ENCODE data around the gene ZMPSTE24.
"Not testable (repeated sequence)": the region's sequence is repeated elsewhere in the genome, so short reads cannot be mapped to it uniquely, and the experiment has no call there.

ZMPSTE24 gene

DNA sequence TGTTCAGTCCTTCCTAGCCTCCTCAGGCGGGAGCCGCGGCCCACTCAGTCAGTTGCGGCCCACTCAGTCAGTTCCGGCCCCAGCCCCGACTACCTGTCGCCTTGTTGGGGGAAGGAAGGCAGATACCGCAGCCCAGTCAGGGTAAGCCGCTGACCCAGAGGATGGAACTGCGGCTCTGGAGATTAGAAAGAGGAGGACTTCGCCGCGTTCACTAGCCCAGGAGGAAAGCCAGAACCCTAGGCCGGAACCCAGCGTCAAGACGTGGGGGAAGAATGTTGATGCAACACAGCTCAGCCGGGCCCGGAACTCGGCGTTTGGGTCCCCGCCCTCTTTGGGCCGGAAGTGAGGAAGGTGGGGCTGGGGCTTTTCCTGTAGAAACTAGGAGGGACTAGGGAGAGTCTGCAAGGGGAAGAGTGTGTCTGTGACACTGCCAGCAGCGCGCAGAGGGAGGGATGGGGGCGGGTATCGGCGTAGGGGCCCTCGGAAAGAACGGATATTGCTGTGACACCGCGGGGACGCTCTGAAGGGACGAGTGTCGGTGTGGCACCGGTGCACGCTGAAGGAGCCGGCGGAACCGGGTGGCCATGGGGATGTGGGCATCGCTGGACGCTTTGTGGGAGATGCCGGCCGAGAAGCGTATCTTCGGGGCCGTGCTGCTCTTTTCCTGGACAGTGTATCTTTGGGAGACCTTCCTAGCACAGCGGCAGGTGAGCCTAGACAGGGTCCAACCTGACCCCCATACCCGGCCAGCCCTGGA, at the start of gene ZMPSTE24:
Gene ZMPSTE24, plus strand, starts transcription at position 549 of the 757 bp plus-strand sequence. Its CDS starts 36 bp downstream, at position 585.
- peak; percentile 97 for DNase-seq

DNA sequence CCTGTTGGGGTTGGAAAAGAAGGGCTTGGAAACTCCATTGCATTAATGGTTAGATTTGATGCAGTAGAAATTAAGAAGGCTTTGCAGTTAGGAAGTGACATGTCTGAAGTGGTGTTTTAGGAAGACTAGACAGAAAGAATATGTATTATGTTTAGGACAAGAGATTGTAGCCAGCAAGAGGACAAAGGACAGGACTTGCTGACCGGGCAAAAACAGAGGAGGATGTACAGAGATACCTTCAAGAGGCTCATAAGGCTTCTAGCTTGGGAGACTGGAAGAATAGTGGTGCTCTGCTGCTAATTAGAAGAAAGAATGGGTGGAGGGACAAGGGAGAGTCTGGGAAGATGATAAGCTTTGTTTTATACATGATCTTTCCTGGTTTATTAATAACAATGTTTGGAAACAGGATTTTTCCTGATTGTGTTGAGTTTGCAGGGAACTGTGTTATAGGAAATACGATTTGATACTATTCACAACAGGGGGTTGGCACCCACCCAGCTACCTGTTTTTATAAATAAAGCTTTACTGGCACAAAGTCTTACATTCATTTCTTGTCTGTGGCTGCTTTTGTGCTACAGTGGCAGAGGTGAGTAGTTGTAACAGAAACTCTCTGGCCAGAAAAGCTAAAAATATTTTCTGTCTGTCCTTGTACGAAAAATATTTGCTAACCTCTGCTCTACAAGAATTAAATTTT, 47.4 kb upstream of the ZMPSTE24 start:
- no peak for DNase-seq

DNA sequence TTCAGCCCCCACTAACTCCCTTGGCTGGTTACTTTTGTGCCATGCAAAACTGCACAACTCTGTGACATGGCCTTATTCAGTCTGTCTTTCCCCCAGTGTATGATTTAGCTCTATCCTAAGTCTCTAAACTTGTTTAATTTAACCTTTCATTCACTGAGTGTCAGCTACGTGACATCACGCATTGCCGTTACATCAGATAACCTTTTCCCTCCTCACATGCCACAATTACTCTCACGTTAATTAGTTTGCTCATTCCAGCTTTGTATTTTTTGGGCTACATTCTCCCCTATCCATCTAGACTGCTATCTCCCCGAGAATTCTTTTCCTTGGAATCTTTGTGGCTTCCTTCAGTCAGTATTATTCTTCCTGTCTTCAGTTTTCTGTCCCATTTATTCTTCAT, 39.7 kb upstream of the ZMPSTE24 start:
- DNase-seq, result no peak

DNA sequence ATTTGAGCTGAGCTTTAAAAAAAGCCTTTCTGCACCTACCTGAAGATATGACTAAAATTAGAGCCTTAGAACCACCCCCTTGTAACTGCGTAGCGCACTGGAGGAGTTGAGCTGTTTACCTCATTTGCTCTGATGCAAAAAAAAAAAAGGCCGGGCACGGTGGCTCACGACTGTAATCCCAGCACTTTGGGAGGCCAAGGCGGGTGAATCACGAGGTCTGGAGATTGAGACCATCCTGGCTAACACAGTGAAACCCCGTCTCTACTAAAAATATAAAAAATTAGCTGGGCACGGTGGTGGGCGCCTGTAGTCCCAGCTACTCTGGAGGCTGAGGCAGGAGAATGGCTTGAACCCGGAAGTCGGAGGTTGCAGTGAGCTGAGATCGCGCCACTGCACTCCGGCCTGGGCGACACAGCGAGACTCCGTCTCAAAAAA, 36.5 kb upstream of the ZMPSTE24 start:
- not testable (repeated sequence) for DNase-seq

DNA sequence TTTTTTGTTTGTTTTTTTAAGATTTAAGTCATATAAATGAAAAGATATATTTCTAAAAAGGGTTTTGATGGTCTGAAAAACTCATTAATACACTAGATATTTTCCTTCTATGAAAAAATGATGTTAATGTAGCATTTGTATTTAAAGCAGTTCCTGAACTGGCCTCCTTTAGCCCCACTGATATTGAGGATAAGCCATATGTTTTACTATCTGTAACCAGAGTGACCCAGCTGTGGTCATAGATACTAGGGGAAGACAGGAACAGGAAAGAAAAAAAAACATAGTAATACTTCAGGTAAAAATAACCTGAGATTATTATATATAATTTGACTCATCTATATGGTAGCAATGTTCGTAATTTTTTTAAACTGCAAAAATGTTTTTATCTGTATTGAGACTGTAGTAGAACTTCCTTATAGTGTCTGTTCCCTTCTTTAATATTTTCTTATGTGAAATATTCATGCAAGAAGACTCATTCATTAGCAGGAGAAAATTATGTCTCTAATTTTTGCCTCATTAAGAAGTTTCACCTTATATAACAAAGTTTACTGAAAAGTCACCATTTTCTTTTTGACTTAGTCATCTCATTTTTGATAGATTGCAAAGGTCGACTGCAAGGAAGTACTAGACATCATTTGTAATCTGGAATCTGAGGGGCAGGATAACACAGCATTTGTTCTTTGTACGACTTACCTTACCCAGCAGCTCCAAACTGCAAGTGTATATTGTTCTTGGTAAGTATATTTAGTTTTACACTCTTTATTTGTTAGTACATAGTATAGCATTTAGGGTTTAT, 35.9 kb upstream of the ZMPSTE24 start:
- no peak for DNase-seq

DNA sequence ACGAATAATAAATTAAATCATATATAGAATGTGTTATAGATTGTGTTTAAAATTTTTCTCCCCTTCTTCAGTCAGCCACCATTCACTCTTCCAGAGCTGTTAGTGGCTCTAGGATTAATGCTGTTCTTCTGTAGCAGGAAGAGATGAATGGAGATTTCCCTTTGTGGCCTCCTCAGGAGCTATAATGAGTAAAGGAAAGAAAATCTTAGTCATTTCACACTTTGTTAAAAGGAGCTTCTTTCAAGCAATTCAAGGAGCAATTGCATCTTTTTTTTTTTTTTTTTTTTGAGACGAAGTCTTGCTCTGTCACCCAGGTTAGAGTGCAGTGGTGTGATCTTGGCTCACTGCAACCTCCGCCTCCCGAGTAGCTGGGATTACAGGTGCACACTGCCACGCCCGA, 34.0 kb upstream of the ZMPSTE24 start:
- no peak for DNase-seq

GRCh38 chr1:40226192-40226591, 31.8 kb upstream of the ZMPSTE24 start:
- DNase-seq, result no peak

DNA sequence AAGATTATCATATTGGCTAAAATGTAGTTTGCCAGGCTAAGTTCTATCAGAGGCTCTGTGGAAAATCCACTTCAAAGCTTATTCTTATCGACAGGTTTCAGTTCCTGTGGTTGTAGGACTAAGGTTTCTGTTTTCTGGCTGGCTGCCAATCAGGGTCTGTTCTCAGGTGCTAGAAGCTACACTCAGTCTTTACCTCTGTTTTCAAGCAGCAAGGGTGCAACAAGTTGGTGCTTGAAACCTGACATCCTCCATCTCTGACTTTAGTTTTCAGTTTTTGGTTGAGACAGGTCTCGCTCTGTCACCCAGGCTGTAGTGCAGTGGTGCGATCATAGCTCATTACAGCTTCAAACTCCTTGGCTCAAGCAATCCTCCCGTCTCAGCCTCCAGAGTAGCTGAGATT, 25.6 kb upstream of the ZMPSTE24 start:
- no peak for DNase-seq

- DNase-seq, result no peak
Measured at GRCh38 chr1:40239626-40240025, 18.4 kb upstream of the ZMPSTE24 start.

GRCh38 chr1:40240390-40240789, 17.6 kb upstream of the ZMPSTE24 start:
- DNase-seq, result no peak

DNA sequence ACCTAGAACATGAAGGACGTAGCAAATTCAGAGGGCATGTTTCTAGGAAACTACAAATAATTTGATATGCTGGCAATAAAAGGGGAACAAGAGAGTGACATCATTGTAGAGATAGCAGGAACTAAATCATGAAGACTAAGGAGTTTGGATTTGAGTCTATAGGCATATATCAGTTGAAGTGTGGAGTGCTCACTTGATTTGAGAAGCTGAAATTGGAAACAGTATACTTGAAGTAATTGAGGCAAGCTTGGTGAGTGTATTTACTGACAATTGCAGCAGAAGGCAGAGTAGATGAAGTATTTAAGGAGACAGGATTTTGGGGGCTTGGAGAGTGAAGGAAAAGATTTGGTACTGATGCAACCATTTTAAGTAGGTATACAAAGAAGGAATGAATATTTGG, 16.7 kb upstream of the ZMPSTE24 start:
- no peak for DNase-seq

DNA sequence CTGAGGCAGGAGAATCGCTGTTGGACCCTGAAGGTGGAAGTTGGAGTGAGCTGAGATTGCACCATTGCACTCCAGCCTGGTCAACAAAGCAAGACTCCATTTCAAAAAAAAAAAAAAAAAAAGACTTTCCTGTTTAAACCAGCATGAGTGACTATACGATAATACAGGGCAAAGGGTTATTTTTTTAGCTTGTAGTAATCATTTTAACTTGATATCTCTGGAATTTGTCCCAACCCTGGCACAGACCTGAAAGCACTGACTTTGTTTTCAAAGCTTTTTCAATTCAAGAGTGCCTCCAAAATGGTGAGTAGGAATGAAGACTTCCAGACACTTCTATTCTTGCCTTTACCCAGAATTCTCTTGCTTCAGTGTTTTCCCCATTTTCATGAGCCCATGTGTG, 14.7 kb upstream of the ZMPSTE24 start:
- no peak for DNase-seq

DNA sequence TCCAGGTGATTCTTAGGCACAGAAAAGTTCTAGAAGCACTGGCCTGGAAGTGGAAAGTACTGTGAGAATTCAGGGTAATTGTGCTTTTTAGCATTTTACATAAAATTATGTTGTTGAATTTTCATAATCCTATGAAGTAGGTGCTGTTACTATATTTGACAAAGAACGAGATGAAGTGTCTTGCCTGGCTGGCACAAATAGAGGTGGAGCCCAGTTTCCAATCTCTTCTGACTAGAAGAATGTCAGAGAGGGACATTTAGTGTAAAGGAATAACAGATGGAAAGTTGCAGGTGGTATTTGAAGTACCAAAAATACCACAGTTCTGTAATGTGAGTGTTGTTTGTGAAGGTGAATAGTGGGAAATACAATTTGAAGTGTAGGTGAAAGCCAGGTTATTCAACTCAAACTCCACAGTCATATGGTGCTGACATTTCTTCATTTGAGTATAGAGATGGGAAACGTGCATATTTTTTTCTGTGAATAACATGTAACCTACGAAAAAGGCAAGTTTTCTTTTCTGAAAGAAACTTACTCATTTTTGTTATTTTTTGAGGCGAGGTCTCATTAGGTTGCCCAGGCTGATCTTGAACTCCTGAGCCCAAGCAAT, 13.8 kb upstream of the ZMPSTE24 start:
- no peak for DNase-seq

DNA sequence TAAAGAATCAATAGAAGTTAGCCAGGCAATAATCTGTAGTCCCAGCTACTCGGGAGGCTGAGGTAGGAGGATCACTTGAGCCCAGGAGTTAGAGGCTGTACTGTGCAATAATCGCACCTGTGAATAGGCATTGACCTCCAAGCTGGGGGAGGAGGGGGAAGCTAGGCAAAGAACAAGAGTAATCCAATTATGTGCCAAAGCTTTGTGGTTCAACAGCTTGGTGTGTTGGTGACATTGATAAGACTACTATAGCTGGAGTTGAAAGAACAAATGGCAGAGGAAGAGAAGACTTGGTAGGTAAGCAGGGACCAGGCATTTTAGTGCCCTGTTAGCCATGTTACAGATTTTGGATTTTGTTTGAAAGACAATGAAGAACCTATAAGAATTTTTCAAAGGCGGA, 12.3 kb upstream of the ZMPSTE24 start:
- DNase-seq, result no peak

GRCh38 chr1:40247655-40248054, 10.4 kb upstream of the ZMPSTE24 start, which contains the start of gene TMCO2:
Gene TMCO2 (plus strand): TSS chr1:40247937. CDS start chr1:40247994, 57 bp downstream.
- no peak for DNase-seq

GRCh38 chr1:40248412-40248811, 9.6 kb upstream of the ZMPSTE24 start:
- no peak for DNase-seq

DNA sequence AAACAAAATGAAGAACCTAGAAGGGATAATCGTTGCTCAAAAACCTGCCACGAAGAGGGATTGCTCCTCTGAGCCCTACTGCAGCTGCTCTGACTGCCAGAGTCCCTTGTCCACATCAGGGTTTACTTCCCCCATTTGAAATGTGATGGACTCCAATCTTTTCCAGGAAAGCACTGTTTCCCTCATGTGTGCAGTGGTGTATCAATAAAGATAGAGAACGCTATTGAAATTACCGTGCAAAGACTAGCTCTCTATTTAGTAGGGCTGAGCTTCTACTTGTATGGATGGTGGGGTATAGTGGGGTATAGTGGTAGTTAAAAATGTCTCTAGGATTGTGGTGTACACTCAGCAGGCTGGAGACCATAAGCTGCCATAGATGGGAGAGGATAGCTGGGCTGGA, 6.6 kb upstream of the ZMPSTE24 start:
- no peak for DNase-seq

GRCh38 chr1:40252601-40253000, 5.4 kb upstream of the ZMPSTE24 start:
- DNase-seq, result no peak

- no peak for DNase-seq
Measured at GRCh38 chr1:40255231-40255630, 2.8 kb upstream of the ZMPSTE24 start.

GRCh38 chr1:40256401-40257084, 1.5 kb upstream of the ZMPSTE24 start:
- no peak for DNase-seq

GRCh38 chr1:40257313-40257687, 736 bp upstream of the ZMPSTE24 start:
- no peak for DNase-seq

DNA sequence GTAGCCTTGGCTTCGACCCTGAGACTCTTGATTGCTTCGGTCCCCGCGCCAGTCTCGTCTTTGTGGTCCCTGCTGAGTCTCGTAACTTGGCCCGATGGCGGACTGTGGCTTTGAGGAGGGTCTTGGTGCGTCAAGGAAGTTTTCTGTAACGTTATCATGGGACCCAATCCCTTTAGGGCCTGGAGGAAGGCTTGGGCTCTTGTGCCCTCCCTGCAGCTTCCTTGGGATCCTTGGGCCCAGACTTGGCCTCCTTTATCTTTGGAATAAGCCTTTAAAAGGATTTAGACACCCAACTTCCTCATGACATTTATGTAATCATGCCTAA, 371 bp downstream of the ZMPSTE24 start:
- no peak for DNase-seq

- no peak for DNase-seq
Measured at GRCh38 chr1:40264354-40264781, 6.3 kb downstream of the ZMPSTE24 start.

Measured in right forelimb (tissue), 1 donor.